OCI-LY3 (cell line): ENCODE measurements around the gene KCNS1.

Experiments
- EZH2phosphoT487 ChIP-seq: fragments of 200-600 bp; shearing (Covaris generic); IDR thresholded peaks from 2 replicates; pipeline ENCODE4 v1.6.1; 2018; ENCODE audit warnings: antibody characterized with exemption, mixed run types, low read depth
- TF ChIP-seq, protein P1 (sequence below): fragments of 200-600, 300-600 bp; sonication (generic); IDR thresholded peaks from 2 replicates; pipeline ENCODE4 v1.5.1; 2014; ENCODE audit warnings: antibody characterized with exemption, low read length, low read depth

GRCh38 chr20:45072066-45072465 lies 28.9 kb downstream of the KCNS1 start:
- TF ChIP-seq, protein P1, sequence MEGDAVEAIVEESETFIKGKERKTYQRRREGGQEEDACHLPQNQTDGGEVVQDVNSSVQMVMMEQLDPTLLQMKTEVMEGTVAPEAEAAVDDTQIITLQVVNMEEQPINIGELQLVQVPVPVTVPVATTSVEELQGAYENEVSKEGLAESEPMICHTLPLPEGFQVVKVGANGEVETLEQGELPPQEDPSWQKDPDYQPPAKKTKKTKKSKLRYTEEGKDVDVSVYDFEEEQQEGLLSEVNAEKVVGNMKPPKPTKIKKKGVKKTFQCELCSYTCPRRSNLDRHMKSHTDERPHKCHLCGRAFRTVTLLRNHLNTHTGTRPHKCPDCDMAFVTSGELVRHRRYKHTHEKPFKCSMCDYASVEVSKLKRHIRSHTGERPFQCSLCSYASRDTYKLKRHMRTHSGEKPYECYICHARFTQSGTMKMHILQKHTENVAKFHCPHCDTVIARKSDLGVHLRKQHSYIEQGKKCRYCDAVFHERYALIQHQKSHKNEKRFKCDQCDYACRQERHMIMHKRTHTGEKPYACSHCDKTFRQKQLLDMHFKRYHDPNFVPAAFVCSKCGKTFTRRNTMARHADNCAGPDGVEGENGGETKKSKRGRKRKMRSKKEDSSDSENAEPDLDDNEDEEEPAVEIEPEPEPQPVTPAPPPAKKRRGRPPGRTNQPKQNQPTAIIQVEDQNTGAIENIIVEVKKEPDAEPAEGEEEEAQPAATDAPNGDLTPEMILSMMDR: no peak
- no peak for TF ChIP-seq EZH2phosphoT487
